ENCODE data around the gene DYNC2I2.
"Not testable (repeated sequence)": the region's sequence is repeated elsewhere in the genome, so short reads cannot be mapped to it uniquely, and the experiment has no call there.

The DYNC2I2 gene

GRCh38 chr9:128600099-128600498, 56.5 kb downstream of the DYNC2I2 start:
- Histone ChIP-seq H3K4me3 (ENCODE audit: low read depth, low read length) (no peak overlapping the region), H3K36me3 (peaks cover 96% of the 10 kb centered on the region), H3K27me3 (ENCODE audit: insufficient read depth, low read depth, severe bottlenecking) (no peaks in the 10 kb centered on the region), H3K9me3 (ENCODE audit: severe bottlenecking) (no peaks in the 10 kb centered on the region), H3K27ac (no peak overlapping the region)
- DNase-seq = no peak
- TF ChIP-seq CTCF (IDR thresholded peaks at IDR 0.05; ENCODE audit: low read depth, low read length) = no peak

DNA sequence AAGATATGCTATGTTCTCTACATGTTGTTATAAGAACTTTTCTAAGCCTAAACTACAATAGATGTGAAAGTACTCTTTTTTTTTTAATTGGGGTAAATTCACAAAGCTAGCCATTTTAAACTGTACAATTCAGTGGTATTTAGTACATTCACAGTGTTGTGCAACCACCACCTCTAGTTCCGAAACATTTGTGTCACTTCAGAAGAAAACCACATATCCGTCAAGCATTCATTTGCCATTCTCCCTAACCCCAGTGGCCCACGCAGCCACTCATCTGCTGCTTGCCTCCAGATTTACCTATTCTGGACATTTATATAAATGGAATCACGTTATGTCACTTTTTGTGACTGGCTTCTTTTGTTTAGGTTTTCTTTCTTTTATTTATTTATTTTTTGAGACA, 61.2 kb downstream of the DYNC2I2 start:
- H3K27ac ChIP-seq = no peak overlapping the region
- H3K27me3 ChIP-seq (ENCODE audit: insufficient read depth, low read depth, severe bottlenecking) = no peaks in the 10 kb centered on the region
- no peak for TF ChIP-seq CTCF (IDR thresholded peaks at IDR 0.05; ENCODE audit: low read depth, low read length)
- no peak overlapping the region for H3K4me3 ChIP-seq (ENCODE audit: low read depth, low read length)
- no peak for DNase-seq
- no peaks in the 10 kb centered on the region for H3K9me3 ChIP-seq (ENCODE audit: severe bottlenecking)
- H3K36me3 ChIP-seq = peaks cover 100% of the 10 kb centered on the region

GRCh38 chr9:128593856-128594255, 62.8 kb downstream of the DYNC2I2 start:
- TF ChIP-seq CTCF (IDR thresholded peaks at IDR 0.05; ENCODE audit: low read depth, low read length) = no peak
- Histone ChIP-seq H3K27me3 (ENCODE audit: insufficient read depth, low read depth, severe bottlenecking) (no peaks in the 10 kb centered on the region), H3K4me3 (ENCODE audit: low read depth, low read length) (no peak overlapping the region), H3K27ac (no peak overlapping the region), H3K9me3 (ENCODE audit: severe bottlenecking) (no peaks in the 10 kb centered on the region), H3K36me3 (peaks cover 97% of the 10 kb centered on the region)
- DNase-seq = no peak

DNA sequence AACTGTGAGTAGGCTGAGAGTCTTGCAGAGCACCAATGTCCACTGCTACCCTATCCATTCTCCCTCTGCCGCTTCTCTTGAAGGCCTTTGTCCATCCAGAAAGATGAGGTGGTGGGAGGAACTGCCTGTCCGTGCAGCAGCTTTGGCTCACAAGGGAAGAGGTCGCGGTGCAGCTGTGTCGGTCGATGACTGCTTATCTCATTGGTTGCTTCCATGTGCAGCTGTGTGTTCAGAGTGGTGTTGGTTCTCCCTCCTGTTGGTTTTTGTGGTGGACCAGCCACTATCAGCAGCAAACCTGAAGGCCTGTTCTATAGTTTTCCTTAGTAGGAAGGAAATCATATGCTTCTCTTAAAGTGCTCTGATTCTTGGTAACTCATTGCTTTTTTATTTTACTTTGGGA, 63.6 kb downstream of the DYNC2I2 start:
- no peak overlapping the region for H3K4me3 ChIP-seq (ENCODE audit: low read depth, low read length)
- no peak for DNase-seq
- no peak overlapping the region for H3K27ac ChIP-seq
- H3K27me3 ChIP-seq (ENCODE audit: insufficient read depth, low read depth, severe bottlenecking) = no peaks in the 10 kb centered on the region
- H3K36me3 ChIP-seq = peaks cover 97% of the 10 kb centered on the region
- TF ChIP-seq CTCF (IDR thresholded peaks at IDR 0.05; ENCODE audit: low read depth, low read length) = no peak
- no peaks in the 10 kb centered on the region for H3K9me3 ChIP-seq (ENCODE audit: severe bottlenecking)

- no peak for TF ChIP-seq CTCF (IDR thresholded peaks at IDR 0.05; ENCODE audit: low read depth, low read length)
- no peaks in the 10 kb centered on the region for H3K27me3 ChIP-seq (ENCODE audit: insufficient read depth, low read depth, severe bottlenecking)
- H3K36me3 ChIP-seq = peaks cover 96% of the 10 kb centered on the region
- no peak overlapping the region for H3K27ac ChIP-seq
- no peak overlapping the region for H3K4me3 ChIP-seq (ENCODE audit: low read depth, low read length)
- H3K9me3 ChIP-seq (ENCODE audit: severe bottlenecking) = no peaks in the 10 kb centered on the region
- DNase-seq = no peak
These were observed 67.9 kb downstream of the DYNC2I2 start for GRCh38 chr9:128588581-128589233.

GRCh38 chr9:128587453-128587852, 69.2 kb downstream of the DYNC2I2 start:
- Histone ChIP-seq H3K9me3 (ENCODE audit: severe bottlenecking) (no peaks in the 10 kb centered on the region), H3K27me3 (ENCODE audit: insufficient read depth, low read depth, severe bottlenecking) (no peaks in the 10 kb centered on the region), H3K27ac (no peak overlapping the region), H3K4me3 (ENCODE audit: low read depth, low read length) (no peak overlapping the region), H3K36me3 (peaks cover 96% of the 10 kb centered on the region)
- no peak for TF ChIP-seq CTCF (IDR thresholded peaks at IDR 0.05; ENCODE audit: low read depth, low read length)
- no peak for DNase-seq

GRCh38 chr9:128586934-128587333, 69.7 kb downstream of the DYNC2I2 start:
- not testable (repeated sequence) for DNase-seq; H3K27ac ChIP-seq; H3K27me3 ChIP-seq (ENCODE audit: insufficient read depth, low read depth, severe bottlenecking); H3K4me3 ChIP-seq (ENCODE audit: low read depth, low read length); H3K9me3 ChIP-seq (ENCODE audit: severe bottlenecking)
- peaks cover 96% of the 10 kb centered on the region for H3K36me3 ChIP-seq

GRCh38 chr9:128585155-128585554, 71.5 kb downstream of the DYNC2I2 start:
- not testable (repeated sequence) for DNase-seq; H3K9me3 ChIP-seq (ENCODE audit: severe bottlenecking); H3K27me3 ChIP-seq (ENCODE audit: insufficient read depth, low read depth, severe bottlenecking); H3K27ac ChIP-seq; H3K4me3 ChIP-seq (ENCODE audit: low read depth, low read length)
- H3K36me3 ChIP-seq = peaks cover 96% of the 10 kb centered on the region
